ENCODE data around the gene FAM228B. TPM values are rescaled to one million over a fixed set of nuclear protein-coding genes. Genes with fewer than 3 reads are reported as not detected.
"Not testable (repeated sequence)": the region's sequence is repeated elsewhere in the genome, so short reads cannot be mapped to it uniquely, and the experiment has no call there.

The FAM228B gene
- total RNA-seq, 1 experiment from 2014 or later = 7.9 TPM

DNA sequence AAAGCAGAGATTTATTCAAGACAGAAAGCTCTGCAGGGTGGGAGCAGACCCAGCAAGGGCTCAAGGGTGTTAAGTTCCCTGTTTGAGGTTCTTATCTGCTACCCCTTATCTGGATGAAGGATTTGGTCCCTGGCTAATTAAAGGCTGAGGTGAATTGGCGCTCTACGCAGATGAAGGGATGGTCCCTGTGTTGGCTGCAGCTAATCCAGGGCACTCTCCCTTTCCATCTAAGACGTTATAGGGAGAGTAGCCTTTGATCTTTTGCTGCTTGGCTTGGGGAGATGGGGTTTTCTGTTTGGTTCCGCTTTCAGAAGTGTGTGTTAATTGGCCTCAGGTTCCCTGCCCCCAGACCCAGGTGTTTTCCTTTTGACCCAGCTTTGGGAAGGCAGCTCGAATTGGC, 68.6 kb downstream of the FAM228B start:
- intact Hi-C loops (cut with micrococcal nuclease; ENCODE audit: unreplicated experiment) = no loop called here
- no peaks in the 10 kb centered on the region for H3K27me3 ChIP-seq (replicated peaks; ENCODE audit: control insufficient read depth, insufficient read depth, low read length)

DNA sequence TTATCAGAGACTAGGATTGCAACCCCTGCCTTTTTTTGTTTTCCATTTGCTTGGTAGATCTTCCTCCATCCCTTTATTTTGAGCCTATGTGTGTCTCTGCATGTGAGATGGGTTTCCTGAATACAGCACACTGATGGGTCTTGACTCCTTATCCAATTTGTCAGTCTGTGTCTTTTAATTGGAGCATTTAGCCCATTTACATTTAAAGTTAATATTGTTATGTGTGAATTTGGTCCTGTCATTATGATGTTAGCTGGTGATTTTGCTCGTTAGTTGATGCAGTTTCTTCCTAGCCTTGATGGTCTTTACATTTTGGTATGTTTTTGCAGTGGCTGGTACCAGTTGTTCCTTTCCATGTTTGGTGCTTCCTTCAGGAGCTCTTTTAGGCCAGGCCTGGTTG, 73.9 kb downstream of the FAM228B start:
- H3K27ac Mint-ChIP-seq (ENCODE audit: unreplicated experiment); H3K4me3 Mint-ChIP-seq (ENCODE audit: unreplicated experiment); intact Hi-C loops (cut with micrococcal nuclease; ENCODE audit: unreplicated experiment); H3K36me3 ChIP-seq (ENCODE audit: control insufficient read depth, insufficient read depth, low read length); H3K4me3 ChIP-seq (ENCODE audit: low read depth, low read length); H3K27me3 Mint-ChIP-seq (ENCODE audit: insufficient read depth, unreplicated experiment); DNase-seq; H3K9me3 Mint-ChIP-seq (ENCODE audit: unreplicated experiment); H3K4me1 Mint-ChIP-seq (ENCODE audit: low read depth, unreplicated experiment); CTCF ChIA-PET; H3K36me3 Mint-ChIP-seq (ENCODE audit: insufficient read depth, unreplicated experiment); POLR2A ChIA-PET; H3K9me3 ChIP-seq; H3K27me3 ChIP-seq (replicated peaks; ENCODE audit: control insufficient read depth, insufficient read depth, low read length); BruUV-seq (replicated peaks); H3K4me1 ChIP-seq: not testable (repeated sequence)

More for the DNA sequence above, 68.6 kb downstream of the FAM228B start:
- ChIA-PET CTCF (no interaction called here), POLR2A (no interaction called here)
- H3K4me1 ChIP-seq = peaks cover 7% of the 10 kb centered on the region; the same call in 1 of the 2 replicates
- no TSS peak for BruUV-seq (replicated peaks)
- H3K9me3 ChIP-seq = no peaks in the 10 kb centered on the region
- H3K27me3 Mint-ChIP-seq (ENCODE audit: insufficient read depth, unreplicated experiment) = peaks cover 6% of the 10 kb centered on the region
- no peaks in the 10 kb centered on the region for H3K36me3 ChIP-seq (ENCODE audit: control insufficient read depth, insufficient read depth, low read length)
- no peak for TF ChIP-seq CTCF (IDR thresholded peaks at IDR 0.05; ENCODE audit: insufficient read depth in 1 of 2, low read depth in 1 of 2, low read length in 1 of 2, severe bottlenecking in 1 of 2, unreplicated experiment in 1 of 2)
- no peak overlapping the region for H3K27ac Mint-ChIP-seq (ENCODE audit: unreplicated experiment)
- H3K4me3 ChIP-seq (ENCODE audit: low read depth, low read length) = no peak overlapping the region
- DNase-seq = no peak
- peaks cover 8% of the 10 kb centered on the region for H3K4me1 Mint-ChIP-seq (ENCODE audit: low read depth, unreplicated experiment)
- peaks cover 13% of the 10 kb centered on the region for H3K9me3 Mint-ChIP-seq (ENCODE audit: unreplicated experiment)
- H3K36me3 Mint-ChIP-seq (ENCODE audit: insufficient read depth, unreplicated experiment) = no peaks in the 10 kb centered on the region
- H3K4me3 Mint-ChIP-seq (ENCODE audit: unreplicated experiment) = no peak overlapping the region

- H3K27me3 Mint-ChIP-seq (ENCODE audit: insufficient read depth, unreplicated experiment) = peaks cover 7% of the 10 kb centered on the region
- Histone ChIP-seq H3K36me3 (ENCODE audit: control insufficient read depth, insufficient read depth, low read length) (no peaks in the 10 kb centered on the region), H3K9me3 (no peaks in the 10 kb centered on the region), H3K4me3 (ENCODE audit: low read depth, low read length) (no peak overlapping the region), H3K27me3 (replicated peaks; ENCODE audit: control insufficient read depth, insufficient read depth, low read length) (no peaks in the 10 kb centered on the region), H3K4me1 (no peaks in the 10 kb centered on the region)
- no peak overlapping the region for H3K4me3 Mint-ChIP-seq (ENCODE audit: unreplicated experiment)
- H3K4me1 Mint-ChIP-seq (ENCODE audit: low read depth, unreplicated experiment) = no peaks in the 10 kb centered on the region
- DNase-seq = no peak
- no peak for TF ChIP-seq CTCF (IDR thresholded peaks at IDR 0.05; ENCODE audit: insufficient read depth in 1 of 2, low read depth in 1 of 2, low read length in 1 of 2, severe bottlenecking in 1 of 2, unreplicated experiment in 1 of 2)
- no peaks in the 10 kb centered on the region for H3K36me3 Mint-ChIP-seq (ENCODE audit: insufficient read depth, unreplicated experiment)
- no TSS peak for BruUV-seq (replicated peaks)
- no peak overlapping the region for H3K27ac Mint-ChIP-seq (ENCODE audit: unreplicated experiment)
- ChIA-PET POLR2A (no interaction called here), CTCF (no interaction called here)
- H3K9me3 Mint-ChIP-seq (ENCODE audit: unreplicated experiment) = no peaks in the 10 kb centered on the region
- intact Hi-C loops (cut with micrococcal nuclease; ENCODE audit: unreplicated experiment) = no loop called here
Observed at GRCh38 chr2:24199968-24200590, 76.8 kb downstream of the FAM228B start.

- H3K4me3 Mint-ChIP-seq (ENCODE audit: unreplicated experiment) = no peak overlapping the region
- Histone ChIP-seq H3K36me3 (ENCODE audit: control insufficient read depth, insufficient read depth, low read length) (no peaks in the 10 kb centered on the region), H3K4me3 (ENCODE audit: low read depth, low read length) (no peak overlapping the region), H3K4me1 (no peaks in the 10 kb centered on the region), H3K27me3 (replicated peaks; ENCODE audit: control insufficient read depth, insufficient read depth, low read length) (no peaks in the 10 kb centered on the region), H3K9me3 (no peaks in the 10 kb centered on the region)
- BruUV-seq (replicated peaks) = no TSS peak
- peaks cover 7% of the 10 kb centered on the region for H3K27me3 Mint-ChIP-seq (ENCODE audit: insufficient read depth, unreplicated experiment)
- no peaks in the 10 kb centered on the region for H3K36me3 Mint-ChIP-seq (ENCODE audit: insufficient read depth, unreplicated experiment)
- no peak for DNase-seq
- no peaks in the 10 kb centered on the region for H3K9me3 Mint-ChIP-seq (ENCODE audit: unreplicated experiment)
- TF ChIP-seq CTCF (IDR thresholded peaks at IDR 0.05; ENCODE audit: insufficient read depth in 1 of 2, low read depth in 1 of 2, low read length in 1 of 2, severe bottlenecking in 1 of 2, unreplicated experiment in 1 of 2) = no peak
- H3K4me1 Mint-ChIP-seq (ENCODE audit: low read depth, unreplicated experiment) = no peaks in the 10 kb centered on the region
- no peak overlapping the region for H3K27ac Mint-ChIP-seq (ENCODE audit: unreplicated experiment)
- ChIA-PET POLR2A (no interaction called here), CTCF (no interaction called here)
- intact Hi-C loops (cut with micrococcal nuclease; ENCODE audit: unreplicated experiment) = no loop called here
Observed at GRCh38 chr2:24200799-24201198, 77.5 kb downstream of the FAM228B start.

Measured in Caco-2 (cell line).